Measurements from ENCODE around the gene HTR7.

HTR7 gene

DNA sequence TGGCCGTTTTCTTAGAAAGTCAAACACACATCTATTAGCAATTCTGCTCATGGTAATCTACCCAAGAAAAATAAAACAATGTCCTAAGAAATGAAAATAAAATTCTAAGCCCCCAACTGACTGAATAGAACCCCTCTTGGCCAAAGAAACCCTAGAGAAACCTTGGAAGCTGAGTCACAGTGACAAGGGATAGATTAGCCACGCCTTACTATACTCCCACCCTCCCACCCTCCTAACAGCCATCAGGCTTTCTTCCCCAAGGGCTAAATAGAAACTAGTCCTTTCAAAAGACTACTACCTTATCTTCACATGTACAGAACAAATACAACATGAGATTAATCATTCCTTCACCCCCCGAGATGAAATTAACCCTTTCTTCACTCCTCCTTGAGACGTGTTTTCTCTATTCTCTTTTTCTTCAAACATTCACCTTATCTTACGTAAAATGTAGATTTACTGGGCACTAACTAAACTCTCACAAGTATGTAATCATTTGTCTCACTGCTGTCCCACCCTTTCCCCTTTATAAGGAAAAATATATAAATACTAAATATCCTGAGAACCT, 57.5 kb downstream of the HTR7 start:
- DNase-seq: no peak

GRCh38 chr10:90799172-90799571, 58.7 kb downstream of the HTR7 start:
- no peak for DNase-seq

- no peak for DNase-seq
Observed at GRCh38 chr10:90798482-90798881, 59.4 kb downstream of the HTR7 start.

- no peak for DNase-seq
Observed at GRCh38 chr10:90790422-90790821, 67.4 kb downstream of the HTR7 start.

DNA sequence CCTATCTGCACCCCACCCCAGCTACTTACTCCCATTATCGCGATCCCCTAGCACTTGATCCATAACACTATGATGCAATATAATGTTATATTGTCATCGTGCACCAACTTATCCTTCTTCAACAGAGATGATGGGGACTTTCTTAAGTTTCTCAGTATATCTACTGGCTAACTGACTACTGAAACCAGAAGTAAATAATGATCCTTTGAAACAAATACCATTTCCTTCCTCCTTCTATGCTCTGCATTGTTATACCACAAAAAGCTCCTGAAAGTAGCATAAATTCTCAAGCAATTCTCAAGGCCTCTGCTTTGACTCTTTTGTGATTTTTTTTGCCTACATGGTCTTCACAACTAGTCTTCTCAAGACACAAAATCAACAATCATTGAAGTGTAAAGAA, 68.9 kb downstream of the HTR7 start:
- DNase-seq: no peak

GRCh38 chr10:90788199-90788491, 69.7 kb downstream of the HTR7 start:
- no peak for DNase-seq

- DNase-seq: no peak
Observed at GRCh38 chr10:90787393-90788198, 70.2 kb downstream of the HTR7 start.

GRCh38 chr10:90785782-90786181, 72.1 kb downstream of the HTR7 start:
- no peak for DNase-seq

DNA sequence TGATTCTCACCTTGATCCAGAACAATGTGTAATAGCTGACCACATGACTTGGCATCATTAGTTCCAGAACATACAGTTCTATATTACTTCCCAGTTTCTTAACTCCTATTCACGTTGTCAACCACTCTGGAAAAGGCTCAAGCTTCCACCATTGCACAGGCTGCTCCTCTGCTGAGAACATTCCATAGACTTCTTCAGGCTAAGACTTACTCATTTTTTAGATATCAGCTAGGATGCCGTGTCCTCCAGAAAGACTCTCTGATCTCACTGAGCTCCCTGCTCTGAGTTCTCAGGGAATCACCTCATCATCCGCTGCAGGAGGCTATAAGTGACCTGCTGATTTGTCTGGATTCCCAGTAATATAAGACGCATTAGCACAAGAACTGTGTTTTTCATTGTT, 73.1 kb downstream of the HTR7 start:
- DNase-seq: no peak

DNA sequence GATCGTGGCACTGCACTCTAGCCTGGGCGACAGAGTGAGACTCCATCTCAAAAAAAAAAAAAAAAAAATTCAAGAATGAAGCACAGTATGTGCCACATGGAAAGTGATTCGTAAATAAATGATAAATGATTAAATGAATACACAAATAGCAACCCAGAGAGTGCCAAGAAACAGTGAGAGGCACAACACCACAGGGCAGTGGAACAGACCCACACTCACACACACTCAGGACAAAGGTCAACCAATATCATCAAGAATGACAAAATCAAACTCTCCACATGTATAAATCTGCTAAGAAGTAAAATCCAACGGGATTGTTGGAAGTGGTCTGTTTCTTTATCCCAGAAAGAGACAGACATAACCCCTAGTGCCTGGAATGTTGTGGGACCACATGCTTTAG, 77.4 kb downstream of the HTR7 start:
- no peak for DNase-seq

DNA sequence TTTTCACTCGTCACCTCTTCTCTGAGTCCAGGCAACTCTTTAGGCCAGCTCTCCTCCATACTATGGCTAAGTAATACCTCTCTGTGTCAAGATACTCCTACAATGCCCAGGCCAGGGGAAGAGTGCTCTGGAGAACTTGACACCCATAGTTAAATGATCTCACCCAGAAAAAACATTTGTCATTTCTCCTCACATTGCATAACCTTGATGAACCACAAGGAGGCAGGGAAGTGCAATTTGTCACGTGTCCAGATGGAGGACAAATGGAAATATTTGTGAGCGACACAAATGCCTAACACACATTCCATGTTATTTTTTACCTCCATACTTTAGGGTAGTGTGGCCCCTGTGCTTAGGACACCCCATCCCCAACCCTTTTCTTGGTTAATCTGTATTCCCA, 78.3 kb downstream of the HTR7 start:
- no peak for DNase-seq

DNA sequence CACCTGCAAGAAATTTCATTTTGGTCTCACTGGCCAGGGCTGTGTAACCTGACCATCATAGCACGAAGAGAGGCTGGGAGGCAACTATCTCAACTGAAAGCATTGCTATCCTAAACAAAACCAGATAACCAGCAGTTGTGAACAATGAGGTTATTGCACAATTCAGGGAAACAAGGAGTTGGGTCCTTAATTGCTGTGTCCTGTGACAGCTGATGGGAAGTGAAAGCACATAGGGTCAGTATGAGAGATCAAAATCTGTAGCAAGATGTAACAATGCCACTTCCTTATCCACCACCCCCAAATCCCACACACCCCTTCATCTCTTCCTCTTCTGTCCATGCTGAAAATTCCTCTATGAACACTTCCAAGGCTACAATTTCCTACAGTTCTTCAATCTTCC, 80.2 kb downstream of the HTR7 start:
- no peak for DNase-seq

- no peak for DNase-seq
Observed at GRCh38 chr10:90775351-90776028, 82.3 kb downstream of the HTR7 start.

GRCh38 chr10:90769946-90770841, 87.6 kb downstream of the HTR7 start:
- DNase-seq: no peak

DNA sequence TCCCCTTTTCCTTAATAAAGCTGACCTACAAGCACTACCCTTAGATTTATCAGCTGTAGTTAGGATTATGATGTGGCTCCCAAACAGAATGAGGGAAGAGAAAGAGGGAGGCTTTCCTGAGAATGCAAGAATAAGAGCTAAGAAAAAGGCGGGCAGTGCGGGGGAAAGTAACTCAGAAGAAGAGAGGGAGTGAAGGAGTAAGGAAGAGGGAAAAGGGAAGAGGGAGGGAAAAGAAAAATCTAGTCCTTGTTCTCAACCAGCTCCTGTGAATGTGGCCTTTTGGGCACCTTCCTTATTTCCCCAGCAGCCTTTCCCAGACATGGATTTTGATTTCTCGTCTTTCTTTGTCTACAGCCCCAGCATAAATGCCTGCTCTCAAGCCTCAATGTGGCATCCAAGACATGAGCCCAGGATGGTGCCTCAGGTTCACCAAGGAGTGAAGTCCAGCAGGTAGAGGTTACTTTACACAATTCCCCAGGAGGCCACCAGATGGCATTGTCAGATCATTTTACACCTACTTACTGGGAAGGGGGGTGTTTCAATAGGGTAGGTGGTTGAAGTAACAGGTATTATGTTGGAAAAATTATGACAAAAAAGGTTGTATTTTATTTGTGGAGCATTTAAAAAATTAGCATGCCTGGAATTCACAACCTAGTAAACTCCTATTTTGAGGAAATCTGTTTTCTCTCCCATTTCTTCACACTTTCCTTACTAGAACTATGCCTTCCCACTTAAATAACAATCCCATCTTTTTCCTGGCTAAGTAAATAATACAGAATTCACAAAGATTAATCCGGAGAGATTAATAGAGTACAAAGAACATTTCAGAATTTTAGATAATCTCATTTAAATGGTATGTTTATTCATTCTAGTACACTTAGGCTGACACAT, 106.5 kb downstream of the HTR7 start:
- no peak for DNase-seq

GRCh38 chr10:90746829-90747228, 111.0 kb downstream of the HTR7 start:
- no peak for DNase-seq

GRCh38 chr10:90745565-90745964, 112.3 kb downstream of the HTR7 start:
- DNase-seq: no peak

DNA sequence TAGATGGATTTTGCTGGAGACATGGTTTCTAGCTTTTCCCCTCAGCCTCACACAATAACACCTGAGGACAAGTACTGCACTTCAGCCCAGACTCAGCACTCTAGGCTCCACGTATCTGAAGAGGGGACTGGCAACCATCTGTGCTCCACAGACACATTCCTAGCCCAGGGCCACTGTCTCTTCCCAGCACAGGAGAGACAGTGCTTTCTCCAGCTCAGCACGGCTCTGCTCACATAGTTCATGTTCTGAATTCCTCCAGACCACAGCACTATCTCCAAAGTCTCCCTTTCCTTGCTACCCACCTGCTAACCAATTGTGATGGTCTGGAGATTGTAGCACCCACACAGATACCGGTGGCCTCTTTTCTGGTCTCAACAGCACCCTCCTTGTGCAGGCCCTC, 114.5 kb downstream of the HTR7 start:
- no peak for DNase-seq

GRCh38 chr10:90741926-90742565, 115.8 kb downstream of the HTR7 start:
- no peak for DNase-seq

DNA sequence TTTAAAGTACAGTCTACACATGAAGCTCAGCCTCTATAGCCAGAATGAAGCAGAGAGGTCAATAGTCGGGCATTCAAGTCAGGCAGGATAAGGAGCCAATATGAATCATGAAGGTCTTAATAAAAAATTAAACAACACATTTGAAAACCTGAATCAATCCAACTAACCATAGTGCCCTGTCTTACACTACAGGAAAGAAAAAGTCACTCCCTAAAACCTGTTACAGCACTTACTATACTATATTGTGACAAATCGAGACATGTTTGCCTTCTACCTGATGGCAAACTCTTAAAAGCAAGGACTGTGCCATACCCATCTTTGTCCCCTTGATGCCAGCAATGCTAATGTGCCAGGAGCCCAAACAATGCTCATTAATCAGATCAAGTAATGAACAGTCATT, 117.6 kb downstream of the HTR7 start:
- no peak for DNase-seq

- DNase-seq: no peak
Observed at GRCh38 chr10:90738885-90739284, 119.0 kb downstream of the HTR7 start.

DNA sequence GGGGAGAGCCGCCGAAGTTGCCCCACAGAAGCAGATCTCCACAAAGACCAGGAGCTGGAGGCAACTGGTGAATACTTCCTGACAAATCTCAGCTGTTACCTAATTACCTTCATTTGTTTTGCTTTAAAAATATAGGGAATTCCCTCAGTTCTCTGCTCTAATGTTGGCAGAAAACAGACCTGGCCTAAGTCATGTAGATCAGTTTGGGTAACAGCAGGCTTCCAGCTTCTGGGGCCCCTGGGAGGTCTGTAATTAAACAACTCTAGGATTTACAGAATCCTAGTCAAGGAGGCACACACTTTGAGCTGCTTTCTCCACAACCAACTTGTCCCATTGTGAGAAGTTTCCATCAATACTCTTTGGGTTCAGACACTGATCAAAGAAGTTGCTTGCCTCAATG, 123.4 kb downstream of the HTR7 start:
- no peak for DNase-seq

All from GF-D8 (cell line).